ENCODE measurements around the gene DNTTIP2.
"Not testable (repeated sequence)": the region's sequence is repeated elsewhere in the genome, so short reads cannot be mapped to it uniquely, and the experiment has no call there.

Gene DNTTIP2

GRCh38 chr1:93840956-93841482, 38.0 kb downstream of the DNTTIP2 start:
- no peak for DNase-seq

GRCh38 chr1:93839753-93840152, 39.3 kb downstream of the DNTTIP2 start:
- DNase-seq: no peak

GRCh38 chr1:93839307-93839706, 39.7 kb downstream of the DNTTIP2 start:
- peak; percentile 86 for DNase-seq

GRCh38 chr1:93837961-93838360, 41.0 kb downstream of the DNTTIP2 start:
- no peak for DNase-seq

GRCh38 chr1:93833293-93833692, 45.7 kb downstream of the DNTTIP2 start:
- not testable (repeated sequence) for DNase-seq

DNA sequence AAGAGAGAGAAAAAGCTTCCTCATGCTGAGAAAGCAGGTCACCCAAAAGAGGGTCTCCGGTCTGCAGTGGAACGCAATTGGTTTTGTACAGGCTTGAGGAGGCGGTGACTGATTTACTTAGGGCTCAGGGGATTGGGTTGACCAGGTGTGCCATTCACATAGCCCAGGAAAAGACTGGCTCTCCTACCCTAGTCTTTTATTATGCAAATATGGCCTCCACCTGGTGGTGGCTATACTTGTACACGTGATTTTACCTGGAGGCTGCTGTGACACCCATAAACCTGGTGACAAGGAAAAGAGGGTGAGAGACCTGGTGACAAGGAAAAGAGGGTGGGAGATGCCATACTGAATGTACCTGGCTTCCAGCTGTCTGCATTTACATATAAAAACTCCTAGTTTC, 49.9 kb downstream of the DNTTIP2 start:
- DNase-seq: no peak

GRCh38 chr1:93828367-93828755, 50.6 kb downstream of the DNTTIP2 start:
- DNase-seq: no peak

DNA sequence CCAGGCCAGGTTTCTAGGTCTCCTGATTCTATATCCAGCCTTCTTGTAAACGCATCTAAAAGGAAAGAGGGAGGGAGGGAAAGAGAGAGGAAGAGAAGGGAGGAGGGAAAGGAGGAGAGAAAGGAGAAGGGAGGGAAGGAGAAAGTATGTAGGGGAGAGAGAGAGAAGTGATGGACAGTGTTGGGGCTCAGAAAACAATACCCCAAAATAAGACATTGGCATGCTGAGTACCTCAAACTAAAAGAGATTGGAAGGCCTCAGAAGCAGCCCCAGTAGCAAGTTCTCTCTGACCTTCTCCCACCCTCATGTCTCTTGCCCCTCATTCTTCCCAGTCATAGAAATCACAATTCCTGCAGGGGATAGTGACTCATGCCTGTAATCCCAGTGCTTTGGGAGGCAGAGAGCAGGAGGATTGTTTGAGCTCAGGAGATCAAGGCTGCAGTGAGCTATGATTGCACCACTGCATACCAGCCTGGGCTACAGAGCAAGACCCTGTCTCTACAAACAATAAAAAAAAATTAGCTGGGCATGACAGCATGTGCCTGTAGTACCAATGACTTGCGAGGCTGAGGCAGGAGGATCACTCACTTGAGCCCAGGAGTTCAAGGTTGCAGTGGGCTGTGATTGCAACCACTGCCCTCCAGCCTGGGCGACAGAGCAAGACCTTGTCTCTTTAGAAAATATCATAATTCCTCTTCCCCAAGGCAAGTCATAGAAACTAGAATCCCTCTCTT, 51.2 kb downstream of the DNTTIP2 start:
- no peak for DNase-seq

DNA sequence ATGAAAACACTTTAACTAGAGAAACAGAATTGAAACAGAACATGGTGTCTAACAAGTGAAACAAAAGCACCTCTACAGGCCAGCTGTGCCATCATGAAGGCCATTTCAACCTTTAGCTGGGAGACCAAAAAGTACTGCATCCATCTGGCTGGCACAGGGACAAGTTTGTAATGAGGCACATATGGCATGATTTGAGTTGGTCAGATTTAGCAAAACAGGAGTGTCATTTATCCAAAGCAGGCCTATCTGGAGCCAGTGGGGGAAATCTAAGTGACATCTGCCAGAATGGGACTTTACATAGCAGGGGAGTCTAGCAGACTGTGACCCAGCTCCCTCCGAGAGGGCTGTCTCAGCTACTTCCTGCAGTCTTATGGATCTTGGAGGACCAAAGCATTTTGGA, 51.9 kb downstream of the DNTTIP2 start:
- no peak for DNase-seq

DNA sequence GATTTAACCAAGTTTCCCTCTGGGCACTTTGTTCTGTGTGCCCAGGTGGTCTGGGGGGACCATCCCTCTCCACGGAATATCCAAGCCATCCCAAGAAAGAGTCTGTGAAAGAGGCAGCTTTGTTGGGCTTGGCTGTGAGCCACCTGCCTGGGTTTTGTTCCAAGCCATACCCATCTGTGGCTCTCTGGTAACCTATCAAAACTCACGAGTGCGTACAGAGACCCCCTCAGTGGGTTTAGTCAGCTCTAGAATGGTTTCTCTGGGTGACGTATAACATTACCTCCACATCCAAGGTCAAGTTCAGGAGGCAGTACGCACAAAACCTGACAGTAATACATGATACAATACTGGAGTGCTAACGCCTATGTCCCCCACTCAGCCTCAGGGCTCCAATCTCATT, 54.2 kb downstream of the DNTTIP2 start:
- DNase-seq: no peak

DNA sequence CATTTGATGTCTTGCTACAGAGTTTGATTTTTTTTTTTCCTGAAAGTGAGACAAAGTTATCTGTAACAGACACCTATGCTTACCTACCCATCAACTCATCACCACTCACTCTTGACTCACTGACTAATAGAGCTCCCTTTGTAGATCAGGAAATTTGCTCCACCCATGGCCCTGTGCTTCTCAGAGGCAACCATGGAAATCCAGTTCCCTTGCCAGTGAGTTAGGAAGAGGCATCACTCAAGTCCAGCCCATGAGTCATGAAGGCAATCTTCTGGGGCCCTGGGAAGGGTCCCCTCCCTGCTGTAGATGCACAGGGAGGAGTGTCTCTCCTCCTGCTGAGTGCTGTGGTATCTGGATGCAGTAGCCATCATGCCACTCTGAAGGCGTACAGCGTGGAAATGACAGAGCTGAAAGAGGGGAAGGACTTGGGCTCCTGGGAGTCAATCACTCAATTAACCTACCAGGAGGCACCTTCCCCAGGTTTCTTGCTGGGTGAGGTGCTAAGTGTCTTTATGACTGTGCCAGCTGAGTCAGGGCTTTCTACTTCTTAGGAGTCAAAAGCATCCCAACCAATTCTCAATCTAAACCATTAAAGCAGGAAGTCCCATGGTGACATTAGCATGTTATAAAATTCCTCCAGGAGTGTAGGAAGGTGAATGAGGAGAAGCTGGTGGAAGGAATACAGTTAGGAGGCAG, 56.1 kb downstream of the DNTTIP2 start:
- no peak for DNase-seq

GRCh38 chr1:93821423-93822144, 57.4 kb downstream of the DNTTIP2 start:
- DNase-seq: no peak

DNA sequence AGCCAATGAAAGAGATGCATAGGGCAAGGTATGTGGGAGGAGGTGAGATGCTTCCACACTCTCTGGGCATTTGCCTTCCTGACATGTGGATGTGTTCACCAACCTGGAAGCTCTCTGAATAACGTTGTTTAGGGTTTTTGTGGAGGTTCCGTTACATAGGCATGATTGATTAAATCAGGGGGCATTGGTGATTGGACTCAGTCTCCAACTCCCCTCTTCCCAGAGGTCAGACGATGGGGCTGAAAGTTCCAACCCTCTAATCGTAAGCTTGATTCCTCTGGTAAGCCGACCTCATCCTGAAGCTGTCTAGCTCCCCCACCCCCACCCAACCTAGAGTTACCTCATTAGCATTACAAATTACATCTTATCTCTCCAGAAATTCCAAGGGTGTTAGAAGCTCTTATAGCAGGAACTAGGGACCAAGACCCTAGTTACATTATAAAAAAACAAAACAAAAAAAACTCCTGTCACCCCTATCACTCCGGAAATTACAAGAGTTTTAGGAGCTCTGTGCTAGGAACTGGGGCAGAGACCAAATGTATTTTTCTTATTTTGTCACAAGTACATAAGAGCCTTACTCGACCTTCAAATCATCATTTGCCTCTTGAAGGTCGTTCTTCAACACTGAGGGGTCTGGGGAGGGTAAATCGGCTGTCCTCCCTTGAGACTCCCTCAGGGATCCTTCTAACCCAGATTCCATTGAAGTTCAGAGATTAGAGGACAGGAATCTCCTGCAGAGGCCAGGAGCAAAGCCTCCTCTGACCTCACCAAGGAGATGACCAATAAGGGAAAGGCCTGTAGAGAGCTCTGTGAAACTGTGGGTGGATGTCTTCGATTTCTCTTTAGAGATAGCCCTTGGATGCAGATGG, 58.2 kb downstream of the DNTTIP2 start:
- DNase-seq: no peak

GRCh38 chr1:93818570-93818959, 60.4 kb downstream of the DNTTIP2 start:
- DNase-seq: no peak

DNA sequence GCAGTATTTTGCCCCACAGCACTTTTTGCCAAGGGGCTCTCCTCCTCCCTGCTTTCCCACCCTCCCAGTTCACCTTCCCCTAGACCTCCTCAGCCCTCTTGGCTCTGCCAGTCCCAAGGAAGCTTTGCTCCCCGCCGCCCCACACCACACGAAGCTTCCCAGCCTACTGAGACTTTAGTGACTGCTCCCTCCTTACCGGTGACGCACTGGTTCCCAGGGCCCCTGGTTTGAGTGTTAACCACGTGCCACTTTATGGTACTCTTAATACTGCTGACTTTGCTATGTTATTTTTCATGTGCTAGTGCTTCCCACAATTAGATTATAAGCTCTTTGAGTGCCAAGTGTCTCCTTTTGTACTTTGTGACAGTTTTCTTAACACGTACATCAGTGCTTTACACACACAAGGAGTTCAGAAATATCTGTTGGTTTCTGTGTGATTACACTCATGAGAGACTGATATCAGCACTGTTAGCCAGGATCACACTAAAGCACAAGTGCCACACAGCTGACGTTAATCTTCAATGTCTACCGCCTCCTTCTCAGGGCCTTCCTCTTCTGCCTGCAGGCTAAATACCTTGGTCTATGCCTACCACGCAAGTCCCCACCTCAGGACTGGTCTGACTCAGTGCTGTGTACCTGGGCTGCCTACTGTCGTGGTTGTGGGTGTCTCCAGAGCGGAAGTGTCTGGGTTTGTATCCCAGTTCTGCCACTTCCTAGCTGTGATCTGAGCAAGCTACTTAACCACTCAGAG, 61.0 kb downstream of the DNTTIP2 start:
- DNase-seq: no peak

GRCh38 chr1:93816970-93817678, 61.9 kb downstream of the DNTTIP2 start:
- DNase-seq: peak; percentile 57

Measured in suppressor macrophage treated with lipopolysaccharide for 4 hours (primary cell).